Measurements from ENCODE around the gene LARGE1.

DNA sequence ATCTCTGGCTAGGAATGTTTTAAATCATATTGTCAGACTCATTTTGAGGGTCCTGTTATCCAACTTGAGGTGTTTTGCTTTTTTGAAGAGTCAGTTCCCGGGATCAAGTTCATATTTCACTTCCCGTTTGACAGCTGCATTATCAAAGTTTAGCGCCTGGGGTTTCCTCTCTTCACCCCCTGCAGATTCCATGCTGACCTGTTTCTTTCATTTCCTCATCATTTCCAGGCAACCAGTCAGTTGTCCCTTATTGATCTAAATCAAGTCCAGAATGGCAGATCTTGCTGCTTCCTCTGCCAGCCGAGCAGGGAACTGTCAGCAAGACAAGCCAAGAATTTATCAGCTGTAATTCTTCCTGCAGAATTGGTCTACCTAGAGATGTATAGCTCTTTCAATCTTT is 664.5 kb downstream of the LARGE1 start:
- TF ChIP-seq, protein P1, sequence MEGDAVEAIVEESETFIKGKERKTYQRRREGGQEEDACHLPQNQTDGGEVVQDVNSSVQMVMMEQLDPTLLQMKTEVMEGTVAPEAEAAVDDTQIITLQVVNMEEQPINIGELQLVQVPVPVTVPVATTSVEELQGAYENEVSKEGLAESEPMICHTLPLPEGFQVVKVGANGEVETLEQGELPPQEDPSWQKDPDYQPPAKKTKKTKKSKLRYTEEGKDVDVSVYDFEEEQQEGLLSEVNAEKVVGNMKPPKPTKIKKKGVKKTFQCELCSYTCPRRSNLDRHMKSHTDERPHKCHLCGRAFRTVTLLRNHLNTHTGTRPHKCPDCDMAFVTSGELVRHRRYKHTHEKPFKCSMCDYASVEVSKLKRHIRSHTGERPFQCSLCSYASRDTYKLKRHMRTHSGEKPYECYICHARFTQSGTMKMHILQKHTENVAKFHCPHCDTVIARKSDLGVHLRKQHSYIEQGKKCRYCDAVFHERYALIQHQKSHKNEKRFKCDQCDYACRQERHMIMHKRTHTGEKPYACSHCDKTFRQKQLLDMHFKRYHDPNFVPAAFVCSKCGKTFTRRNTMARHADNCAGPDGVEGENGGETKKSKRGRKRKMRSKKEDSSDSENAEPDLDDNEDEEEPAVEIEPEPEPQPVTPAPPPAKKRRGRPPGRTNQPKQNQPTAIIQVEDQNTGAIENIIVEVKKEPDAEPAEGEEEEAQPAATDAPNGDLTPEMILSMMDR (IDR thresholded peaks at IDR 0.05): no peak
- TF ChIP-seq POLR2A (IDR thresholded peaks at IDR 0.05): no peak
